Stimulated activated CD8-positive, alpha-beta memory T cell treated with anti-CD3 and anti-CD28 coated beads, Interleukin-2, amount 100 ng/mL, for 48 hours (primary cell): ENCODE results near the gene FTH1.
"Not testable (repeated sequence)": the region's sequence is repeated elsewhere in the genome, so short reads cannot be mapped to it uniquely, and the experiment has no call there.

Experiments used
- DNase-seq, 2 donors: peaks; one replicate each; pipeline ENCODE4 v3.0.0-alpha.2; 2020; ENCODE audit warnings: low read depth in 2 of 2

Gene FTH1

DNA sequence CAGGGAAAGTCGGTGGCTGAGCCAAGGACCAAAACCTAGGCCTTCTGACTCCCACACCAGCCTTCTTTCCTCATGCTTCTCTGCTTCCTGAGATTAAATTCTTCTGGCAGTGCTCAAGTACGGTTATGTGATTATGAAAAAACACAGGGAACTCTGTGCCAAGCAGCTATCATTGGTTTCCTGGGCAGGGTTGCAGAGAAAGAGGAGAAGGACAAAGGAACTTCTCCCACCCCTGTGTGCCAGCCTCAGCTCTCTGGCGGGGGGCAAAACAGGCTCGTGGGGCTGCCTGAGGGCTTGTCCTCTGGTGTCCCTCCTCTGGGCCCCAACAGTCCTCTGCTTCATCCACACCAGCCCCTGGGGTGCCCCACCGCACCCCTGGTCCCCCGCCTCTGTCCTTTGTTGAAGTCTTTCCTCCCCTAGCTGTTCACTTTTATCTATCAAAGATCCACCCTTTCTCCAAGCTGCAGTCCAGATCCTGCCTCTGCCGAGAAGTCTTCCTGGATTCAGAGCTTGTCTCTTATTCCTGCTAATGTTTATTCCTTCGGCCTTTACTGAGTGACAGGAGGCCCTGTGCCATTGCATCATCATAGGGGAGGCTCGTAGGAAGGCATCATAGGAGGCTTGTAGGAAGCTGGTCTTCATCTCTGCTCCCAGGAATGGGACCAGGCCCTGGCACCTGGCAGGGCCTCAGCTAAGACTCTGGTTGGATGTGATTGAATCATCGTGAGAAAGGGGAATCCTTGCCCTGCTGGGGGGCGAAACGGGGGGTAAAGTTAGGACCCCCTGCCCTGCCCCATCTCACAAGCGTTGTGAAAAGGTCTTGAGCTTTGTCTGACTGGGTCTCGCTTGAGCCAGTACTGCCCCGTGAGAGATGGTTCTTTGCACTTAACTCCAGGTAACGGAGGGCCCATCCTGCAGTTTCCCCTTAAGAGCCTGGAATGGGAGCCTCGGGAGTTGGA lies 11.5 kb upstream of the FTH1 start:
- no peak for DNase-seq

DNA sequence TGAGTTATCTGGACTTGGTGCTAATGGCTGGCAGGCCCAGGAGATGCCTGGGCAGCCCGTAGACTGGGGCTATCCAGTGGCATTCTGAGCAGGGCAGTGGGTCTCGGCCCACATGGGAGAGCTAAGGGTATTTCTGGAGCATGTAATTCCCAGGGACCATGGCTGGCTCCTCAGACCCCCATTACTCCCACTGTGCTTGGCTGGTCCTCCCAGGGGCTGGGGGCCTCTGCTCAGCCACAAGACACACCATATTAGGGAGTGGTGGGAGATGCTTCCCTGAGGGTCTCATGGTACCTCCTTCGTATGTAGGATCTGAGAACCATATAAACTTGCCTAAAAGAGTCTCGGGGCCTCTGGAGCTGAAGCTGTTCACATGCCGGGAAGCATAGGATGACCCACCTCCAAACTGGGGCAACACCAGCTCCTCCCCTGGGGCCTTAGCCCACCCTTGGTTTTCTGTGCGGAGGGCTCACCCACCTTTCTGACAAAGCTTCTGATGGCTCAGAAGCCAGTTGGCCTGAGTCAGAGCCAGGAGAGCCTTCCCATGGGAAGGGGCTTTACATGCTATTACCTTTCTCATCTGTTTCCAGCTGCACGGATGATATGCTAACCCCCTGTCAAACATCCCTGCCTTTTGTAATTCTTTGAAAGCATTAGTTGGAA lies 9.5 kb upstream of the FTH1 start:
- no peak for DNase-seq

GRCh38 chr11:61976420-61976800 lies 9.0 kb upstream of the FTH1 start:
- DNase-seq, result no peak

- no peak for DNase-seq
These were observed 8.4 kb upstream of the FTH1 start for GRCh38 chr11:61975638-61976419.

DNA sequence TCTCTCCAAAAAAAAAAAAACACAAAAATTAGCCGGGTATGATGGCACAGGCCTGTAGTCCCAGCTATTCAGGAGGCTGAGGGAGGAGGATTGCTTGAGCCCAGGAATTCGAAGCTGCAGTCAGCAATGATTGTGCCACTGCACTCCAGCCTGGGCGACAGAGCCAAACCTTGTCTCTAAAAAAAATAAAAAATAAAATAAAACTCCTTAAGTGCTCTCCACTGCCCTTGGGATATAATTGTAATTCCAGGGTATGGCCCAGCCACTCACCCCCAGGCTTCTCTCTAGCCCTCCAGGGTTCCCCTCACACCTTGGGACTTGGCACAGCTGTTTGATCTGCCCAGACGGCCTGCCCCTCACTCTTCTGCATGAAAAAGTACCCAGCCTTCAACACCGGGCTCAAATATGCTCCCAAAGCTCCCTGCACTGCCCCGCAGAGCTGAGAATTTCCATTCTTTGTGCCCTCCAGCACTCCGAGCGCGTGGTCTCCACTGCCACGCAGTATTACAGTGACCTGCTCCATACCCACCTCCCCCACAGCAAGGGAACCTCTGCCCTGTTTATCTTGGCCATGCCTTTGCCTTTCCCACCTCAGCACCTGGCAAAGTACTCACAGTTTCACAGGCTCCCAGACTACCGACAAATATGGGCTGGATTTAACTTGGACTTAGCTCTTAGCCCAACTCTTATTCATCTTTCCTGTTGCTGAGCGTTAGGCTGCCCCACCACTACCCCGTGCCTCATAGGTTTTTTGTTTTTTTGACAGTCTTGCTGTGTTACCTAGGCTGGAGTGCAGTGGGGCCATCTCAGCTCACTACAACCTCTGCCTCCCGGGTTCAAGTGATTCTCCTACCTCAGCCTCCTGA lies 7.6 kb upstream of the FTH1 start:
- DNase-seq, result no peak

DNA sequence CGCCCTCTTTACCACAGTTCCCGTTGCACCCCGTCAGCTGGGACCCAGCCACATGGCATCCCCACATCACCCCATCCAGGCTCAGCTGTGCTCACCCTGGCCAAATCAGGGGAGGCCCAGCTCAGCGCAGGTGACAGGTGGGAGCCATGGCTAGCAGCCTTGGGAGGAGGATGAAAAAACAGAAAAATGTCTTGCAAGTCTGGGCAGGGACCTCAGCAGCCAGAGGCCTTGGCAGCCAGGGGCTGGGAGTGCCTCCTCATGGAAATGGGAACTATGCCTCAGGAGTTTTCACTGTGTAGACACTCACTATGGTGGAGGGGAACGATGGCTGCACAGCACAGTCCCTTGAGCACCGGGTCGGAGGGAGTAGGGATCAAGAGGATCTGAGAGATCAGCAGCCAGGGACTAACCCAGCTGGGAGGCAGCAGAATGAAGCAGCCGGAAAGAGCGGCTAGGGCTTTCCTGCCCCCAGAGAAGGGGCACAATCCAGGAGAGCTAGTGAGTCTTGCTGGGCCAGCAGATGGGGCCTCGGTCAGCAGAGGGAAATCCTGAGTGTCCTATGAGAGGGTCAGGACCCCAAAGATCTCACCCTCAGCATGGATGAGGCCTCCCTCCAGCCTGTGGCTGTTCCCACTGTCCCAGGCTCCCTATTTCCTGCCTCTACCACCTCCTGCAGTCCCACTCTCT lies 6.2 kb upstream of the FTH1 start:
- no peak for DNase-seq

- DNase-seq, result no peak
These were observed 5.4 kb upstream of the FTH1 start for GRCh38 chr11:61972672-61973475.

- no peak for DNase-seq
These were observed 4.8 kb upstream of the FTH1 start for GRCh38 chr11:61972112-61972671.

DNA sequence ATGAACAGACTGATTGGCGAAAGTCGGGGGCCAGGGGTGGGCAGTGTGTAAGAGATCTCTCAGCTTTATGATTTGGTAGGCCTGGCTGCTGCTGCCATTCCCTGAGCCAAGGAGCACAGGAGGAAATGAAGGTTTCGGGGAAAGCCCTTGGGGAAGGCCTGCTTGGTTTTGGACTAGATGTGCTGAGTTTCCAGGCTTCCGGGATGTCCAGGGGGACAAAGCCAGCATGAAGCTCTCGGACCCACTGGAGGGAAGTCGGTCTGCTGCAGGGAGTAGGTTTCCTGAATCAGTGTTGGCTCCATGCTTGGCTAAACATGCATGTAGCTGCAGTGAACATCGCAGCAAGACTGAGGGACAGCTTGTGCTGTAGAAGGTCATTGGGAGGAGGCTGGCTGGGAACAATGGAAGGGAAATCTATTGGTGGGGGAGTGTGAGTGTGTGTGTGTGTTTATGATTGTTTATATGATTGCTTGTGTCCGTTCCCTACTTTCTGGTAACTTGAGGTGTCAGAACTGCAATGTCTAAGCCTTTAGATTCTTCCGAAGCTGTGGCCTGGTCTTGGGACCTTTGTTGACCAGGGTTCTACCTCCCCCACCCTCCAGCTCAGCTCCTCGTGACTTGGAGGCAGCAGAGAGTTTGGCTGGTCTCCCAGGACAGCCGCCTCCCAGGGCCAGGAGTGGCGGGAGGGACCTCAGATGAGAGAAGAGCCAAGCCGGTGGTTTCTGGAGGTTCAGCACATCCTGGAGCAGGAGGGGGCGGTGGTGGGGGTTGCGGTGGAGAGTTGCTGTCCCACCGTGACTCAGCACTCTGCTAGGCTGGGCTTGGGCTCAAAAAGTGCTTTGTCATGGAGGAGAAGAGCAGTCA lies 4.0 kb upstream of the FTH1 start:
- DNase-seq, result no peak

DNA sequence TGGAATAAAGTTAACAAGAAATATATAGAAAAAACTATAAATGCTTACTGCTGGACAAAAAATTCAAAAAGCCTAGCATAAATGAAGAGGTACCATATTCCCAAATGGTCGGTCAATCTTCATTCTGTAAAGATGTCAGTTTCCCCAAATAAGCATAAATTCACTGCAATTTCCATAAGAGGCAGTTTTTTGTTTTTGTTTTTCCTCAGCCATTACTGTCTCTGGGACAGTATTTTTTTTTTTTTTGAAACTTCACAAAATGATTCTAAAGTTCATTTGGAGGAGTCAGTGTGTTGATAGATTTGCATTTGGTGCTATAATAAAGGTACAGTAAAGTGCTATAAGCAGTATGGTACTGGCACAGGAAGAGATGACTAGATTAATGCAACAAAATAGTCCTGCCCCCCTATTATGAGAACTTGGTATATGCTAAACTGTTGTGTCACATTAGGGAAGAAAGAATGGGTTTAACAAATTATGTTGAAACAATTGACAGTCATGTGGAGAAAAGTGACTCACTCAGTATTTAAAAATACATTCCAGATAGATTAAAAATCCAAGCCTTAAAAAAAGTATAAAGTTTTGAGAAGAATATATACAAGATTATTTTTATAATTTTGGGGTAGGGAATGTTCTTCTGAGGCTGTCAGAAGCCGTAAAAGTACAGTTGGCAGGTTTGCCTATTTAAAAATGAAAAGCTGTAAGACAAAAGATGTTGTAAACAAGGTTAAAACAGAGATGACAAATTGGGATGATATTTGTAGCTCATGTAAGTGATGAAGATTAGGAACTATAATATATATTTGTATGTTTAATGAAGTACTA lies 2.6 kb upstream of the FTH1 start:
- no peak for DNase-seq

DNA sequence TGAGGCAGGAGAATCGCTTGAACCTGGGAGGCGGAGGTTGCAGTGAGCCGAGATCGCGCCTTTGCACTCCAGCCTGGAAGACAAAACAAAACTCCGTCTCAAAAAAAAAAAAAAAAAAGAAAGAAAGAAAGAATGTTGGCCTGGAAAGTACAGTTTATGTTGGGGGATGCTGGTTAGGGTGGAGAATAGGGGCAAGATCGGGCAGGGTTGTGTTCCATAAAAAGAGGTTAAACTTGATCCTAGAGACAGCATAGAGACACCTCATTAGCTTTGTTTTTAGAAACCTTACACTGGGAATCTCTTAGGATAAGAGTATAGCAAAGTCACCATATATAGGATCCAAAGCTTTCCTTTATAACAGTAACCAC lies 1.9 kb upstream of the FTH1 start:
- no peak for DNase-seq

GRCh38 chr11:61968758-61969390 lies 1.4 kb upstream of the FTH1 start:
- DNase-seq, result no peak

GRCh38 chr11:61967924-61968757 lies 707 bp upstream of the FTH1 start:
- DNase-seq, result no peak

DNA sequence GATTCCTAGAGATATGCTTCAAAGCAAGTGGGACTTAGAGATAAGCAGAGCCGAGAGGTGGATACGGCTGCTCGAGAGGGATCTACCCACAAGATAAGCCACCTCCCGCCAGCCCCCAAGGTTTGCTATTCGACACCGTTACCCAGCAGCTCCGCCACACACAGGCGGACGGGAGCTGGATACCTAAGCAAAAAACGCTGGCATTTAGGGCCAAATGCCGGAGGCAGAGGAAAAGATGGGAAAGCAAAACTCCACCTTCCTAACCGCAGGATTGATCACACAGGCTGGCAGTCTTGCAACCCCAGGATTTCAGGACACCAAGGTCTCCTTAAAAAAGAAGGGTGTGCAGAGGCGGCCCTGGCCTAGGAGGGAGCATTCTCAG lies 709 bp downstream of the FTH1 start:
- DNase-seq, result no peak

- DNase-seq, result not testable (repeated sequence)
These were observed 2.7 kb downstream of the FTH1 start for GRCh38 chr11:61964666-61965271.

DNA sequence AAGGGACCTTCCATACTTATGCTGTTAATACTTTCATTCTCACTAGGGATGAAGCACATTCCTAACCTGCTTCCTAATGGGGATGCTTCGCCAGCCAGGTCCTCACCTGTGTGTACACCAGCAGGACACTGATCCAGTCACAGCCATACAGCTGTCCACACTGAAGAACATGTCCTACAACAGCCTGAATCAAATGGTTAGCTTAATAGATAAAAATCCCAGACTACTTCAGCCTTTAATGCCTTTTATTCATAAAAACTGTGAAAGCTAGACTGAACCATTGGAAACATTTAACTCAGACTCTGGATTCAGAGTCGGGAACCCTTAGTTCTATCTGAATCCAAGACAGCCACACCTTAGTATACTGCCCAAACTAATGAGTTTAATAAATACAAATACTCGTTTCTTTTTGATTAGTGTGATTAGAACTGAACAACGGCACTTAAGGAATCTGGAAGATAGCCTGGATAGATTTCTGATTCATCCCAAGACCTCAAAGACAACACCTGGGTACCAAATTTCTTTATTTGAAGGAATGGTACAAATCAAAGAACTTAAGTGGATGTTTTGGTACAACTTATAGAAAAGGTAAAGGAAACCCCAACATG lies 3.3 kb downstream of the FTH1 start:
- no peak for DNase-seq
